GM12878 (cell line): ENCODE data around the gene CDCP1. TPM values are rescaled to one million over a fixed set of nuclear protein-coding genes. Genes with fewer than 3 reads are reported as not detected.

Experiments
- CBX5 ChIP-seq: sonication (generic); IDR thresholded peaks from 2 replicates; pipeline ENCODE4 v1.6.1; 2016; ENCODE audit warnings: low read depth, moderate library complexity, mild to moderate bottlenecking, inconsistent platforms
- CREM ChIP-seq: IDR thresholded peaks from 2 replicates; pipeline ENCODE4 v1.6.1; 2014; ENCODE audit warnings: antibody characterized with exemption, low read depth
- FOS ChIP-seq: IDR thresholded peaks from 3 replicates; pipeline ENCODE4 v1.6.1; 2011; ENCODE audit warnings: borderline replicate concordance; ENCODE audit not compliant: insufficient read length; ENCODE audit errors: extremely low read depth
- GATAD2B ChIP-seq: fragments of 450-650 bp; conservative IDR thresholded peaks from 2 replicates; pipeline ENCODE4 v1.6.1; 2017; ENCODE audit warnings: low read depth, mild to moderate bottlenecking, moderate library complexity
- HDAC2 ChIP-seq: fragments of 200-600 bp; sonication (generic); IDR thresholded peaks from 2 replicates; pipeline ENCODE4 v1.6.1; 2017
- JUNB ChIP-seq: IDR thresholded peaks from 2 replicates; pipeline ENCODE4 v1.6.1; 2016; ENCODE audit warnings: antibody characterized with exemption, mild to moderate bottlenecking
- PML ChIP-seq: IDR thresholded peaks from 2 replicates; pipeline ENCODE4 v1.6.1; 2012; ENCODE audit warnings: low read length, inconsistent platforms
- TAF1 ChIP-seq: IDR thresholded peaks from 2 replicates; pipeline ENCODE4 v1.6.1; 2011; ENCODE audit warnings: mild to moderate bottlenecking, low read depth, low read length, borderline replicate concordance
- WRNIP1 ChIP-seq: IDR thresholded peaks from 2 replicates; pipeline ENCODE4 v1.6.1; 2011; ENCODE audit warnings: low read depth, low read length, improper control_type of control experiment, borderline replicate concordance
- polyA plus RNA-seq, 11 experiments: library from polyadenylated mRNA; depleted of rRNA in 4 of 11; unstranded in 6 of 11; stranded (reverse) in 5 of 11; fragments of >200 nt; fragmentation: Nextera tagmentation in 4 of 11; fragmentation: Illumina TruSeq in 1 of 11; extraction: Ambion mirVana in 4 of 11; extraction: Trizol in 1 of 11; gene quantifications; 1 replicate in 1 of 11; 2 replicates in 10 of 11; pipeline versions ENCODE4 v1.2.1 to v1.2.3, GENCODE V29; 2011 to 2016; ENCODE audit warnings: inconsistent platforms in 2 of 11, missing spikeins in 2 of 11, low read depth in 1 of 11
- total RNA-seq, 4 experiments: library from RNA; depleted of rRNA in 3 of 4; stranded (reverse); fragments of >200 nt in 3 of 4; fragmentation: Illumina TruSeq in 1 of 4; extraction: Trizol in 1 of 4; gene quantifications; 2 replicates each; pipeline versions ENCODE4 v1.2.1 to v1.2.3, GENCODE V29; 2013 to 2021
- TF ChIP-seq, protein P1 (sequence below): fragments of 450-650 bp; formaldehyde crosslinking; IDR thresholded peaks from 2 replicates; pipeline ENCODE4 v1.4.0; 2020; ENCODE audit warnings: mild to moderate bottlenecking, moderate library complexity
- TF ChIP-seq, protein P2 (sequence below): fragments of 450-650 bp; IDR thresholded peaks from 2 replicates; pipeline ENCODE4 v1.6.1; 2017; ENCODE audit warnings: antibody characterized with exemption, mild to moderate bottlenecking, moderate library complexity
- TF ChIP-seq, protein P3 (sequence below): IDR thresholded peaks from 2 replicates; pipeline ENCODE4 v1.6.1; 2012; ENCODE audit warnings: low read depth, low read length, improper control_type of control experiment

The CDCP1 gene
- total and polyA plus RNA-seq, 10 of the 15 experiments (the other 5 are each of a cell fraction or from before 2014, with no cell fraction given), result 0.35 to 2.2 (median 0.86) TPM

DNA sequence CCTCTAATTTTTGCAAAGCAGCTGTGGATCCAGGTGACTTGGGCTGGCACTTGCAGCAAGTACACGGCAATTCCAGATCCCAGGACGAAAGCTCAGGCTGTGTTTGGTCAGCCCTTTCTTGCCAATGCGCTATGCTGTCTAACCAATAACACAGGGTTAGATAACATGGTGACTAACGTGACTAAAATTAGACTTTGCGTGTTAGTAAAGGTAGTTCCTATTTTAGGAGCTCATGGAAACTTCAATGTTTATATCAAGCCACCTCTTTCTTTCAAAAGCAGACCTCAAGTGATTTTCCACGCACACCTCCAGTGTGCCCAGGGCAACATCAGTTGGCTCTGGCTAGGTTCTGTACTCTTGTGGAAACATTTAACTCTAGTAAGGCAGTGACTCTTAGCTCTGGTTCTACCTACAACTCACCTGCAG, 32.5 kb downstream of the CDCP1 start (continued):
- TF ChIP-seq, protein P1, sequence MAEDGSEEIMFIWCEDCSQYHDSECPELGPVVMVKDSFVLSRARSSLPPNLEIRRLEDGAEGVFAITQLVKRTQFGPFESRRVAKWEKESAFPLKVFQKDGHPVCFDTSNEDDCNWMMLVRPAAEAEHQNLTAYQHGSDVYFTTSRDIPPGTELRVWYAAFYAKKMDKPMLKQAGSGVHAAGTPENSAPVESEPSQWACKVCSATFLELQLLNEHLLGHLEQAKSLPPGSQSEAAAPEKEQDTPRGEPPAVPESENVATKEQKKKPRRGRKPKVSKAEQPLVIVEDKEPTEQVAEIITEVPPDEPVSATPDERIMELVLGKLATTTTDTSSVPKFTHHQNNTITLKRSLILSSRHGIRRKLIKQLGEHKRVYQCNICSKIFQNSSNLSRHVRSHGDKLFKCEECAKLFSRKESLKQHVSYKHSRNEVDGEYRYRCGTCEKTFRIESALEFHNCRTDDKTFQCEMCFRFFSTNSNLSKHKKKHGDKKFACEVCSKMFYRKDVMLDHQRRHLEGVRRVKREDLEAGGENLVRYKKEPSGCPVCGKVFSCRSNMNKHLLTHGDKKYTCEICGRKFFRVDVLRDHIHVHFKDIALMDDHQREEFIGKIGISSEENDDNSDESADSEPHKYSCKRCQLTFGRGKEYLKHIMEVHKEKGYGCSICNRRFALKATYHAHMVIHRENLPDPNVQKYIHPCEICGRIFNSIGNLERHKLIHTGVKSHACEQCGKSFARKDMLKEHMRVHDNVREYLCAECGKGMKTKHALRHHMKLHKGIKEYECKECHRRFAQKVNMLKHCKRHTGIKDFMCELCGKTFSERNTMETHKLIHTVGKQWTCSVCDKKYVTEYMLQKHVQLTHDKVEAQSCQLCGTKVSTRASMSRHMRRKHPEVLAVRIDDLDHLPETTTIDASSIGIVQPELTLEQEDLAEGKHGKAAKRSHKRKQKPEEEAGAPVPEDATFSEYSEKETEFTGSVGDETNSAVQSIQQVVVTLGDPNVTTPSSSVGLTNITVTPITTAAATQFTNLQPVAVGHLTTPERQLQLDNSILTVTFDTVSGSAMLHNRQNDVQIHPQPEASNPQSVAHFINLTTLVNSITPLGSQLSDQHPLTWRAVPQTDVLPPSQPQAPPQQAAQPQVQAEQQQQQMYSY, result no peak
- no peak for TF ChIP-seq PML
- no peak for TF ChIP-seq GATAD2B
- TF ChIP-seq, protein P2, sequence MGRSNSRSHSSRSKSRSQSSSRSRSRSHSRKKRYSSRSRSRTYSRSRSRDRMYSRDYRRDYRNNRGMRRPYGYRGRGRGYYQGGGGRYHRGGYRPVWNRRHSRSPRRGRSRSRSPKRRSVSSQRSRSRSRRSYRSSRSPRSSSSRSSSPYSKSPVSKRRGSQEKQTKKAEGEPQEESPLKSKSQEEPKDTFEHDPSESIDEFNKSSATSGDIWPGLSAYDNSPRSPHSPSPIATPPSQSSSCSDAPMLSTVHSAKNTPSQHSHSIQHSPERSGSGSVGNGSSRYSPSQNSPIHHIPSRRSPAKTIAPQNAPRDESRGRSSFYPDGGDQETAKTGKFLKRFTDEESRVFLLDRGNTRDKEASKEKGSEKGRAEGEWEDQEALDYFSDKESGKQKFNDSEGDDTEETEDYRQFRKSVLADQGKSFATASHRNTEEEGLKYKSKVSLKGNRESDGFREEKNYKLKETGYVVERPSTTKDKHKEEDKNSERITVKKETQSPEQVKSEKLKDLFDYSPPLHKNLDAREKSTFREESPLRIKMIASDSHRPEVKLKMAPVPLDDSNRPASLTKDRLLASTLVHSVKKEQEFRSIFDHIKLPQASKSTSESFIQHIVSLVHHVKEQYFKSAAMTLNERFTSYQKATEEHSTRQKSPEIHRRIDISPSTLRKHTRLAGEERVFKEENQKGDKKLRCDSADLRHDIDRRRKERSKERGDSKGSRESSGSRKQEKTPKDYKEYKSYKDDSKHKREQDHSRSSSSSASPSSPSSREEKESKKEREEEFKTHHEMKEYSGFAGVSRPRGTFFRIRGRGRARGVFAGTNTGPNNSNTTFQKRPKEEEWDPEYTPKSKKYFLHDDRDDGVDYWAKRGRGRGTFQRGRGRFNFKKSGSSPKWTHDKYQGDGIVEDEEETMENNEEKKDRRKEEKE, result no peak
- TF ChIP-seq FOS, result no peak
- no peak for TF ChIP-seq CBX5
- no peak for TF ChIP-seq HDAC2
- TF ChIP-seq JUNB, result no peak
- no peak for TF ChIP-seq CREM
- no peak for TF ChIP-seq TAF1
- TF ChIP-seq WRNIP1, result no peak
- TF ChIP-seq, protein P3, sequence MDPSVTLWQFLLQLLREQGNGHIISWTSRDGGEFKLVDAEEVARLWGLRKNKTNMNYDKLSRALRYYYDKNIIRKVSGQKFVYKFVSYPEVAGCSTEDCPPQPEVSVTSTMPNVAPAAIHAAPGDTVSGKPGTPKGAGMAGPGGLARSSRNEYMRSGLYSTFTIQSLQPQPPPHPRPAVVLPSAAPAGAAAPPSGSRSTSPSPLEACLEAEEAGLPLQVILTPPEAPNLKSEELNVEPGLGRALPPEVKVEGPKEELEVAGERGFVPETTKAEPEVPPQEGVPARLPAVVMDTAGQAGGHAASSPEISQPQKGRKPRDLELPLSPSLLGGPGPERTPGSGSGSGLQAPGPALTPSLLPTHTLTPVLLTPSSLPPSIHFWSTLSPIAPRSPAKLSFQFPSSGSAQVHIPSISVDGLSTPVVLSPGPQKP, result no peak
